ENCODE data around the gene SUPT6H.

SUPT6H gene

DNA sequence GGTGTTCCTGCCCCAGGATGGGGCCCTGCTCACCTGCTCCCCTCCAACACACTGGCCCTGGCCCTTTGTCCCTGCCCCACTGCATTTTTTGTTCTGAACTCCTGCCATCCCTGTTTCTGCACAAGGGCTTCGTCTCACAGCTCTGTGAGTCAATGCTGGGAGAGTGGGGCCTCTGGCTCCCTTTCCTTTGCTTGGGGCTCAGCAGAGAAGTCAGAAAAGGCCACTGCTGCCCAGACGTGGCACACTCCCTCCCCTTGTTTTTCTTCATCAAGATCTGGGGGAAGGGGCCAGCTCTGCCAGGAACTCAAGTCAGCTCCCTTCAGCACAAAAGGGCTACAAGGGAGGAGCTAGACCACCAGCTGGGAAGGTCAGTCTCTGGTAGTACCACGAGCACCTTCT lies 40.7 kb downstream of the SUPT6H start:
- DNase-seq (ENCODE audit: low spot score in 2 of 2), result no peak
- Mint-ChIP-seq H3K4me3 (no peak overlapping the region), H3K4me1 (peaks cover 9% of the 10 kb centered on the region), H3K9me3 (no peaks in the 10 kb centered on the region), H3K27ac (peak overlapping the region; percentile 89), H3K36me3 (peaks cover 64% of the 10 kb centered on the region)
- no peak for ATAC-seq

DNA sequence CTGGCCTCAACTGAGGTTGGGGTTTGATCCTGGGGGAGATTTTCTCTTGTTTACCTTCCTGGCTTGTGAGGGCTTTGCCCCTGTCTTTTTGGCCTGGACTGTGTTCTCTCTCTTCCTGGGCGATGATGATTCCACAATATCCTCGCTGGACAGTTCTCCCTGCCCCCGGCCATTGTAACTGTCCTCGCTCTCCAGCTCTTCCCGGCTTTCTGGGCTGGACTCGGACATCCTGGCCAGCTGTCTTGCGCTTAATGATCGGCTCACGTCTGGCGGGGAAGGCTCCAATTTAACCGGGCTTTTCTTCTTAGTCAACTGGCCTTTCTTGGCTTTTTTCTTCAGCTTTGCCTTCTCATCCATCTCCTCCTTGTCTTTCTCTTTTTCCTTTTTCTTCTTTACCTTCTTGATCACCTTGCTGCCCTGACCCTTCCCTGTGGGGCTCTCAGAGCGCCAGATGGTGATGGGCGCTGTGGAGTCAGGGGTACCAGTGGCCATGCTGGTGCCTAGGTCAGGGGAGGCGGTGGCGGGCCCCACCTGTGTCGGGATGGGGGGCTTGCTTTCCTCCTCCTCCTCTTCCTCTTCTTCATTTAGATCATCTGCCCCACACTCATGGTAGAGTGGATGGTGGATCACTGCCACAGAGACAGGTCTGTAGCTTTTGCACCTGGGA lies 41.7 kb downstream of the SUPT6H start:
- H3K27ac Mint-ChIP-seq, result peak overlapping the region; percentile 89
- peaks cover 55% of the 10 kb centered on the region for H3K36me3 Mint-ChIP-seq
- no peak overlapping the region for H3K4me3 Mint-ChIP-seq
- no peaks in the 10 kb centered on the region for H3K9me3 Mint-ChIP-seq
- no peak for DNase-seq (ENCODE audit: low spot score in 2 of 2)
- ATAC-seq, result no peak
- H3K4me1 Mint-ChIP-seq, result peaks cover 9% of the 10 kb centered on the region

GRCh38 chr17:28704219-28704858 lies 42.3 kb downstream of the SUPT6H start:
- Mint-ChIP-seq H3K4me3 (no peak overlapping the region), H3K4me1 (peaks cover 9% of the 10 kb centered on the region), H3K27ac (peak overlapping the region; percentile 89), H3K9me3 (no peaks in the 10 kb centered on the region), H3K36me3 (peaks cover 48% of the 10 kb centered on the region)
- DNase-seq (ENCODE audit: low spot score in 2 of 2) (no peak), ATAC-seq (no peak)

- Mint-ChIP-seq H3K4me1 (peaks cover 9% of the 10 kb centered on the region), H3K9me3 (no peaks in the 10 kb centered on the region), H3K27ac (peak overlapping the region; percentile 89), H3K4me3 (no peak overlapping the region), H3K36me3 (peaks cover 40% of the 10 kb centered on the region)
- ATAC-seq (peak; percentile 5), DNase-seq (ENCODE audit: low spot score in 2 of 2) (no peak)
These were observed 43.2 kb downstream of the SUPT6H start for GRCh38 chr17:28705074-28705659.

GRCh38 chr17:28705728-28706334 lies 43.8 kb downstream of the SUPT6H start:
- DNase-seq (ENCODE audit: low spot score in 2 of 2), result no peak
- no peak overlapping the region for H3K4me3 Mint-ChIP-seq
- peak overlapping the region; percentile 89 for H3K27ac Mint-ChIP-seq
- peaks cover 15% of the 10 kb centered on the region for H3K4me1 Mint-ChIP-seq
- H3K36me3 Mint-ChIP-seq, result peaks cover 33% of the 10 kb centered on the region
- H3K9me3 Mint-ChIP-seq, result no peaks in the 10 kb centered on the region
- ATAC-seq, result no peak

DNA sequence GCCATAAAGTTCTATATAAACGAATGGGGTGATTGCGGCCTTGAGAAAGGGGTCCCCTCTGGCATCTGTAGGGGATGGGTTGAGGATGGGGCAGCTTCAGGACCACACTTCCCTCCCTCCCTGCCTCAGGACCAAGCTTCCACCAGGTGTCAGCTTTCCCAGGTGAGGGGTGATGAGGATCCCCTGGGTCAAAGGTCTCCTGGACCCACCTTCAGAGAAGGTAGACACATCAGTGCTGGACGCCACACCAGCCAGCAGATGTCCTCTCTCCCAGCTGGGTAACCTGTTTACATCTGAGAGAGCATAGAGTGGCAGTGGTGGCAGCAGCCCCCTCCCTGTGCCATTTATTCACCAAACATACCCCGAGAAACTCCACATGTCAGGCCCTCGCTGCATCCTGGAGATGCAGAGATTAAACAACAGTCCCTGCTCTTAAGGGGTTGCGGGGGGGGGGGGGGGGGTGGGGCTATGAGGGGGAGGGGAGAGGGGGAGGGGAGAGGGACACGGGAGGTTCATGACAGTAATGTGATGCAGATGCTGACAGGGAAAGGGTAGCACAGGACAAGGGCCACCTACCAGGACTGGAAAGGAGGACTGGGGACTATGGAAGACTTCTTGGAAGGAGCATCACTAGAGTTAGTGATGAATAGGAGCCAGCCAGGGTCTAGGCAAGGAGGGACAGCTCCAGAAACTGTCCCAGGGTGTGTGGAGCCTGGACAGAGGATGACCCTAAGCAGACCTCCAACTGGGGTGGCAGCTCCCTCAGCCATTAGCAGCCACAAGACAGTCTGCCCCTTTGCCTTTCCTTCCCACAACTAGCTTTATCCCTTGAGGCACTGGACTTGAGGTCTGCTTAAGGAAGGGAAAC lies 44.7 kb downstream of the SUPT6H start:
- peaks cover 25% of the 10 kb centered on the region for H3K36me3 Mint-ChIP-seq
- H3K27ac Mint-ChIP-seq, result peak overlapping the region; percentile 89
- H3K9me3 Mint-ChIP-seq, result no peaks in the 10 kb centered on the region
- ATAC-seq (no peak), DNase-seq (ENCODE audit: low spot score in 2 of 2) (no peak)
- H3K4me1 Mint-ChIP-seq, result peaks cover 16% of the 10 kb centered on the region
- H3K4me3 Mint-ChIP-seq, result no peak overlapping the region

GRCh38 chr17:28707339-28707720 lies 45.3 kb downstream of the SUPT6H start:
- Mint-ChIP-seq H3K36me3 (peaks cover 18% of the 10 kb centered on the region), H3K27ac (no peak overlapping the region), H3K4me1 (peaks cover 19% of the 10 kb centered on the region), H3K9me3 (no peaks in the 10 kb centered on the region), H3K4me3 (no peak overlapping the region)
- DNase-seq (ENCODE audit: low spot score in 2 of 2), result no peak
- ATAC-seq, result no peak

- Mint-ChIP-seq H3K4me1 (peaks cover 15% of the 10 kb centered on the region), H3K36me3 (no peaks in the 10 kb centered on the region), H3K4me3 (peak overlapping the region; percentile 86), H3K27ac (peak overlapping the region; percentile 94), H3K9me3 (no peaks in the 10 kb centered on the region)
- ATAC-seq (peak; percentile 90), DNase-seq (ENCODE audit: low spot score in 2 of 2) (peak; percentile 87 to 97)
These were observed 49.1 kb downstream of the SUPT6H start for GRCh38 chr17:28710861-28711722.

- Mint-ChIP-seq H3K36me3 (no peaks in the 10 kb centered on the region), H3K4me3 (peak within 1 kb of the TSS; percentile 86), H3K4me1 (peaks cover 15% of the 10 kb centered on the region), H3K27ac (peak within 1 kb of the TSS; percentile 94), H3K9me3 (no peaks in the 10 kb centered on the region)
- ATAC-seq, result peak; percentile 66
- DNase-seq (ENCODE audit: low spot score in 2 of 2), result no peak
These were observed 49.7 kb downstream of the SUPT6H start, which contains the start of gene PROCA1 for GRCh38 chr17:28711723-28712031. TSS of gene PROCA1 (minus strand) at chr17:28711888. CDS start at chr17:28711660, 228 bp downstream.

DNA sequence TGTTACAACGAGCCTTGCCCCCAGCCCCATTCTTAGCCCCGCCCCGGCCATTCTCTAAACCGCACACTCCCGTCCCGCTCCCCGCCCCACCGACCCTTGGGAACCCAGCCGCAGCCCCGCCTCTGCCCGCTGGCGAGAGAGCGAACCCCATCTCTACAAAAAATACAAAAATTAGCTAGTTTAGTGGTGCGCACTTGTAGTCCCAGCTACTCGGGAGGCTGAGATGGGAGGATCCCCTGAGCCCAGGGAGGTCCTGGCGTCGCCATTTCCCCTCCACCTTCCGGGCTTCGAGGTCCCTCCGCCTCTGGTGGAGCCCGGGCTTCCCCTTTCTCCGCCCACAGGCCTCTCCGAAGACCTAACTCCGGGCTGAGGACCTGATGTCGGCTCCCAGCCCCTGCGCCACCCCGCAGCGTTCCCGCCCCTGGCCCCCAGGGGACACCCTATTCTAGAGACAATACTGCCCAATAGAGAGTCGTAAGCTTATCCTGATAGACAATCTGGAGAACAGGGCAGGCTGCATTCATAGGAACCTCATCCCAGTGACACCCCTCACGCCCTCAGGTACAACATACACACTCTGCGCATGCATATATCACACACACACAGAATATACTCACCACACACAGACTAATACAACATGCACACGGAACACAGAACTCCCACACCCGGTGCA lies 50.2 kb downstream of the SUPT6H start:
- Mint-ChIP-seq H3K9me3 (no peaks in the 10 kb centered on the region), H3K36me3 (no peaks in the 10 kb centered on the region), H3K4me3 (peak overlapping the region; percentile 86), H3K27ac (peak overlapping the region; percentile 94), H3K4me1 (peaks cover 15% of the 10 kb centered on the region)
- peak; percentile 62 for ATAC-seq
- peak; percentile 47 to 80 for DNase-seq (ENCODE audit: low spot score in 2 of 2)

DNA sequence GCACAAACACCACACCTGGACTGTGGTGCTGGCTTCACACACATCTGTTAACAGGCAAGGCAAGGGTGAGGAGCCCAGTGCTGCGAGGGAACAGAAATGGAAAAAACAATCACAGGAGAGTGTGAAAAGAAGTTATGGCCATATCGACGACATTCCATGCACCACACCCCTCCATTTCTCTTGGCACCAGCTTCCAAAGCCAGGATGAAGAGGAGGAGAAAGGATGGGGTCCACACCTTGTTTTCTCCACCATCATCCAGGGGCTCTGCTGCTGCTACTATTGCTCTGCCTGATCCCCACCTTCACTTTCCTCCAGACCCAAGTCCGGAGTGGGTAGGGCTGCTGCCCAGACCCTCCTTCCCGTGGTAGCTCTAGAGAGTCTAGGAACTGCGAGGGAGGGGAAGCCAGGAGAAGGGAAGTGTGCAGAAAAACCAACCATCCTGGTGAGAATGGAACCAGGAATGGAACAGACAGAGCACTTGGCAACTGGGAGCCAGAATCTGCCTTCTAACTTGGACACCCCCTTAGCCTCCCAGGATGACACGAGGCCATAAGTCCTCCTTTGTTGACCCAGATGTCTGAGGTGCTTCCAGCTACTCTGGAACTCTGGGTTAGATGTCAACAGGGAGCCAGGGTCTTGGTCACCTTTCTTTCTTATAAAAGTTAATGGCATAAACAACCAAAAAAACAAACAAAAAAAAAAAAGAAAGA lies 50.9 kb downstream of the SUPT6H start:
- Mint-ChIP-seq H3K9me3 (no peaks in the 10 kb centered on the region), H3K27ac (peak overlapping the region; percentile 94), H3K36me3 (no peaks in the 10 kb centered on the region), H3K4me3 (peak overlapping the region; percentile 86), H3K4me1 (peaks cover 16% of the 10 kb centered on the region)
- no peak for ATAC-seq
- no peak for DNase-seq (ENCODE audit: low spot score in 2 of 2)

DNA sequence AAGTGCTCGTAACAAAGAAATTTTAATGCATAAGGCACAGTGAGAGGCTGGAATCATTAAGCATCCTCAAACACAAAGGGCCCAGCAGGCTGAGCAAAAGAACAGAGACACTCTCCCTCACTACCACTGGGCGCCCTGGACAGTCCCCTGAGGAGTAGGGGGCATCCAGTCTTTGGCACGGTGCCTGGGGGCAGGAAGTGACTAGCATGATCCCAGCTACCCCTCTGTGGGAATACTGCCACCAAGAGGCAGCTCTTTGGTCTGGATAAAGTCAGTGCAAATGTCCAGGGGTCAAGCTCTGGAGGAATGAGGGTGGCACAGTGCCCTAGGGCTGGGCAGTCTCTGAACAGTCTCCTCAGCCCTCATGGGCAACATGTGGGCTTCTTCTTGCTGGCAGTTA lies 52.3 kb downstream of the SUPT6H start:
- peaks cover under 1% of the 10 kb centered on the region for H3K36me3 Mint-ChIP-seq
- H3K4me1 Mint-ChIP-seq, result peaks cover 28% of the 10 kb centered on the region
- H3K9me3 Mint-ChIP-seq, result no peaks in the 10 kb centered on the region
- H3K27ac Mint-ChIP-seq, result no peak overlapping the region
- no peak overlapping the region for H3K4me3 Mint-ChIP-seq
- ATAC-seq (no peak), DNase-seq (ENCODE audit: low spot score in 2 of 2) (no peak)

DNA sequence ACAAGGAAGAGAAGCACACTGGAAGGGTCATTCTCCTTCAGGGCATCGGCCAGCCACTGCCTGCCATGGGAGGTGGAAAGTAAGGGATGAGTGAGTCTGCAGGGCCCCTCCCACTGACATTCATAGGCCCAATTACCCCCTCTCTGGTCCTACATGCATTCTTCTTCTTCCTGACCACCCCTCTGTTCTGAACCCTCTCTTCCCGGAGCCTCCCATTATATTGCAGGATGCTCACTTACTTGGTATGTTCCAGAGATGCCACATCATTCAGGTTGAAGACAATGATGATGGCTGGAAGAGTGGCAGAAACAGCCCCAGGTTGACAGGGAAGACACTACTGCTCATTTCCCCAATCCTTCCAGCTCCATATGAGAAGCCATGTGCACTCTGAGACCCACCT lies 53.2 kb downstream of the SUPT6H start:
- DNase-seq (ENCODE audit: low spot score in 2 of 2), result no peak
- Mint-ChIP-seq H3K9me3 (no peaks in the 10 kb centered on the region), H3K36me3 (peaks cover 10% of the 10 kb centered on the region), H3K27ac (no peak overlapping the region), H3K4me3 (no peak overlapping the region), H3K4me1 (peaks cover 36% of the 10 kb centered on the region)
- no peak for ATAC-seq
